ENCODE measurements around the gene TREH. TPM values are rescaled to one million over a fixed set of nuclear protein-coding genes. Genes with fewer than 3 reads are reported as not detected.

The TREH gene
- total RNA-seq, 1 experiment from 2014 or later = 0.15 TPM

DNA sequence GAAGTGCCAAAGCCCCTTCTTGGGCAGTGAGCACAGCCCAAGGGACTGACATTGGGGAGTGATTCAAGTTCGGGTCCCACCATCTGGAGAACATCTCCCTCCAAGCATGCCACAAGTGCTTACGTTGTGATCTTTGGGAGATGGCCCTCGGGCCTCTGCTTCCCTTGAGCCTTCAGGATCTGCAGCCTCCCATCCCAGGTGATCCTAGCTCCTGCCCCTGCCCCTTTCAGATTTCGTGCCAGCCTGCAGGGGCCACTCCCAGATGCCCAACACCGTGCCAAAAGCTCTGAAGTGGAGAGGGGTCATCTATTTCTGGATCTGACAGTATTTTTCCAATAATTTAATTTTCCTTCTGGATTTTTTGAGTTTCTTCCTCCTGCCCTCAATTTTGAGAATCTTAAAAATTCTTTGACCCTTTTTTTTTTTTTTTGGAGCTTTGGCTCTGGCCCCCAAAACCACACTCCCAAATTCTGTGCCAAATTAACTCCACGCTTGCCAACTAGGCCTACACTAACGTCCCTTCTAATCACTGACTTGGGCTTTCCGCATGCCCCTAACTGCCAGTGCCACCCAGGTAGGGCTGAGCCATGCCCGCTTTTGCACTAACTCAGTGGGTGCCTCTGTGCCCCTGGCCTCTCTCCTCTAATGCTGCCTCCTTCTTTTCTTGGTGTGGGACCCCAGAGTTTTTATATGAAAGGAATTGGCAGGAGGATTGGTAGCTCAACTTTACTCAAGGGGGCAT is 46.7 kb downstream of the TREH start (continued):
- TF ChIP-seq, protein P1, sequence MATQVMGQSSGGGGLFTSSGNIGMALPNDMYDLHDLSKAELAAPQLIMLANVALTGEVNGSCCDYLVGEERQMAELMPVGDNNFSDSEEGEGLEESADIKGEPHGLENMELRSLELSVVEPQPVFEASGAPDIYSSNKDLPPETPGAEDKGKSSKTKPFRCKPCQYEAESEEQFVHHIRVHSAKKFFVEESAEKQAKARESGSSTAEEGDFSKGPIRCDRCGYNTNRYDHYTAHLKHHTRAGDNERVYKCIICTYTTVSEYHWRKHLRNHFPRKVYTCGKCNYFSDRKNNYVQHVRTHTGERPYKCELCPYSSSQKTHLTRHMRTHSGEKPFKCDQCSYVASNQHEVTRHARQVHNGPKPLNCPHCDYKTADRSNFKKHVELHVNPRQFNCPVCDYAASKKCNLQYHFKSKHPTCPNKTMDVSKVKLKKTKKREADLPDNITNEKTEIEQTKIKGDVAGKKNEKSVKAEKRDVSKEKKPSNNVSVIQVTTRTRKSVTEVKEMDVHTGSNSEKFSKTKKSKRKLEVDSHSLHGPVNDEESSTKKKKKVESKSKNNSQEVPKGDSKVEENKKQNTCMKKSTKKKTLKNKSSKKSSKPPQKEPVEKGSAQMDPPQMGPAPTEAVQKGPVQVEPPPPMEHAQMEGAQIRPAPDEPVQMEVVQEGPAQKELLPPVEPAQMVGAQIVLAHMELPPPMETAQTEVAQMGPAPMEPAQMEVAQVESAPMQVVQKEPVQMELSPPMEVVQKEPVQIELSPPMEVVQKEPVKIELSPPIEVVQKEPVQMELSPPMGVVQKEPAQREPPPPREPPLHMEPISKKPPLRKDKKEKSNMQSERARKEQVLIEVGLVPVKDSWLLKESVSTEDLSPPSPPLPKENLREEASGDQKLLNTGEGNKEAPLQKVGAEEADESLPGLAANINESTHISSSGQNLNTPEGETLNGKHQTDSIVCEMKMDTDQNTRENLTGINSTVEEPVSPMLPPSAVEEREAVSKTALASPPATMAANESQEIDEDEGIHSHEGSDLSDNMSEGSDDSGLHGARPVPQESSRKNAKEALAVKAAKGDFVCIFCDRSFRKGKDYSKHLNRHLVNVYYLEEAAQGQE (IDR thresholded peaks at IDR 0.05; ENCODE audit: low read depth) = no peak
- no peak for TF ChIP-seq ZFX (IDR thresholded peaks at IDR 0.05)
- TF ChIP-seq EZH2 (IDR thresholded peaks at IDR 0.05) = no peak
- TF ChIP-seq, protein P2, sequence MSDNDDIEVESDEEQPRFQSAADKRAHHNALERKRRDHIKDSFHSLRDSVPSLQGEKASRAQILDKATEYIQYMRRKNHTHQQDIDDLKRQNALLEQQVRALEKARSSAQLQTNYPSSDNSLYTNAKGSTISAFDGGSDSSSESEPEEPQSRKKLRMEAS (IDR thresholded peaks at IDR 0.05) = no peak
- no peak for TF ChIP-seq RAD21 (IDR thresholded peaks at IDR 0.05; ENCODE audit: low read depth)

DNA sequence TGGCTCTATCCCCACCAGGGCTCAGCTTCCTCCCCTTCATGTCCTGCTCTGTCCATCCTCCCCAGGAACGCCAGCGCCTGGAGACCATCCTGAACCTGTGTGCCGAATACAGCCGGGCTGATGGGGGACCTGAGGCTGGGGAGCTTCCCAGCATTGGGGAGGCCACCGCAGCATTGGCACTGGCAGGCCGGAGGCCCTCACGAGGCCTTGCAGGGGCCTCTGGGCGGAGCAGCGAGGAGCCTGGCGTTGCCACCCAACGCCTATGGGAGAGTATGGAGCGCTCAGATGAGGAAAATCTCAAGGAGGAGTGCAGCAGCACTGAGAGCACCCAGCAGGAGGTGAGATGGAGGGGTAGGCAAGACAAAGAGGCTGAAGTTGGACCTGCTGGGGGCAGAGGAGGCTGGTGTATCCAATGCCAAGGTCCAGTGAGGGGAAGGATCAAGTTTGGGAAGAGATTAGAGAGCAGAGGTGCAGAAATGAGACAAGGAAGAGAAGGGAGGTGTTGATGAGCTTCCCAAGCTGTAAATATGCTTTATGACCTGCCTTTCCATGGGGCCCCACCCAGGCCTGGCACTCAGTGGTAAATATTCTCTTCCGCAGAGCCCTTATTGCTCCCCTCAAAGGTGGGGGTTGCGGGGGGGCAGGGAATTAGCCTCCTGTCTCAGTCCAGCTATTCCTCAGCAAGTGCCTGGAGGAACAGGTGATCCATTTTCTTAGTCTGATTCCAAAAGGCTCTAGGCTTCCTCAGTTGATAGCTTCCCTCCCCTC is 48.1 kb downstream of the TREH start:
- no peak overlapping the region for H3K27ac ChIP-seq (ENCODE audit: low read depth, low read length)
- no peaks in the 10 kb centered on the region for H3K9me2 ChIP-seq (ENCODE audit: insufficient read depth)
- H3K9ac ChIP-seq (ENCODE audit: low read length) = no peak overlapping the region
- CTCF ChIA-PET = interaction anchor here (1.1 kb wide), 1 partner anchor 36 kb away, joined by 3 read pairs; no protein-coding TSS in a partner anchor
- H3K9me3 ChIP-seq (ENCODE audit: control insufficient read depth in 1 of 2, insufficient read depth in 1 of 2, low read depth in 1 of 2, low read length in 2 of 2) = no peaks in the 10 kb centered on the region
- H3K79me2 ChIP-seq (ENCODE audit: insufficient read depth, low read length) = no peaks in the 10 kb centered on the region
- DNase-seq (ENCODE audit: low read depth, low spot score) = no peak
- no peak for ATAC-seq
- H2AFZ ChIP-seq (ENCODE audit: low read depth, low read length, poor library complexity, severe bottlenecking) = no peak overlapping the region
- H3K27me3 ChIP-seq (ENCODE audit: insufficient read depth, low read length) = no peaks in the 10 kb centered on the region
- intact Hi-C loops (cut with micrococcal nuclease) = no loop called here
- H3K4me3 ChIP-seq (replicated peaks in 1 of 2; ENCODE audit: low read depth in 1 of 2, low read length in 2 of 2) = no peak overlapping the region
- H4K20me1 ChIP-seq (ENCODE audit: insufficient read depth) = no peaks in the 10 kb centered on the region
- BruUV-seq (replicated peaks) = no TSS peak
- H3K4me1 ChIP-seq (ENCODE audit: control insufficient read depth in 1 of 2, insufficient read depth in 2 of 2, low read length in 2 of 2) = peaks cover 9 to 35% of the 10 kb centered on the region in 2 experiments; a peak in 3 of 4 replicates
- RAD21 ChIA-PET (ENCODE audit: low non-redundant PET in 1 of 2, low total read pairs in 2 of 2, uncharacterized antibody in 2 of 2, unreplicated experiment in 2 of 2) = interaction anchor here in 1 of 2 experiments (1.2 kb wide), 1 partner anchor 8 kb away, joined by 5 read pairs; no protein-coding TSS in a partner anchor
- no peak overlapping the region for H3K4me2 ChIP-seq (ENCODE audit: low read length)
- POLR2A ChIA-PET = interaction anchor here (1.9 kb wide), 1 partner anchor 9 kb away, joined by 9 read pairs; no protein-coding TSS in a partner anchor
- peaks cover 5 to 19% of the 10 kb centered on the region in 2 experiments; a peak in 2 of 4 replicates for H3K36me3 ChIP-seq (ENCODE audit: control insufficient read depth in 1 of 2, insufficient read depth in 2 of 2, low read length in 2 of 2)
- TF ChIP-seq, protein P3, sequence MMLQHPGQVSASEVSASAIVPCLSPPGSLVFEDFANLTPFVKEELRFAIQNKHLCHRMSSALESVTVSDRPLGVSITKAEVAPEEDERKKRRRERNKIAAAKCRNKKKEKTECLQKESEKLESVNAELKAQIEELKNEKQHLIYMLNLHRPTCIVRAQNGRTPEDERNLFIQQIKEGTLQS (IDR thresholded peaks at IDR 0.05) = no peak
- TF ChIP-seq RAD21 (IDR thresholded peaks at IDR 0.05; ENCODE audit: low read depth) = no peak
- no peak for TF ChIP-seq ZFX (IDR thresholded peaks at IDR 0.05)
- TF ChIP-seq, protein P4, sequence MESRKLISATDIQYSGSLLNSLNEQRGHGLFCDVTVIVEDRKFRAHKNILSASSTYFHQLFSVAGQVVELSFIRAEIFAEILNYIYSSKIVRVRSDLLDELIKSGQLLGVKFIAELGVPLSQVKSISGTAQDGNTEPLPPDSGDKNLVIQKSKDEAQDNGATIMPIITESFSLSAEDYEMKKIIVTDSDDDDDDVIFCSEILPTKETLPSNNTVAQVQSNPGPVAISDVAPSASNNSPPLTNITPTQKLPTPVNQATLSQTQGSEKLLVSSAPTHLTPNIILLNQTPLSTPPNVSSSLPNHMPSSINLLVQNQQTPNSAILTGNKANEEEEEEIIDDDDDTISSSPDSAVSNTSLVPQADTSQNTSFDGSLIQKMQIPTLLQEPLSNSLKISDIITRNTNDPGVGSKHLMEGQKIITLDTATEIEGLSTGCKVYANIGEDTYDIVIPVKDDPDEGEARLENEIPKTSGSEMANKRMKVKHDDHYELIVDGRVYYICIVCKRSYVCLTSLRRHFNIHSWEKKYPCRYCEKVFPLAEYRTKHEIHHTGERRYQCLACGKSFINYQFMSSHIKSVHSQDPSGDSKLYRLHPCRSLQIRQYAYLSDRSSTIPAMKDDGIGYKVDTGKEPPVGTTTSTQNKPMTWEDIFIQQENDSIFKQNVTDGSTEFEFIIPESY (IDR thresholded peaks at IDR 0.05; ENCODE audit: extremely low read depth, insufficient replicate concordance, low read length) = no peak
- TF ChIP-seq, protein P2 (IDR thresholded peaks at IDR 0.05) = no peak
- TF ChIP-seq, protein P5, sequence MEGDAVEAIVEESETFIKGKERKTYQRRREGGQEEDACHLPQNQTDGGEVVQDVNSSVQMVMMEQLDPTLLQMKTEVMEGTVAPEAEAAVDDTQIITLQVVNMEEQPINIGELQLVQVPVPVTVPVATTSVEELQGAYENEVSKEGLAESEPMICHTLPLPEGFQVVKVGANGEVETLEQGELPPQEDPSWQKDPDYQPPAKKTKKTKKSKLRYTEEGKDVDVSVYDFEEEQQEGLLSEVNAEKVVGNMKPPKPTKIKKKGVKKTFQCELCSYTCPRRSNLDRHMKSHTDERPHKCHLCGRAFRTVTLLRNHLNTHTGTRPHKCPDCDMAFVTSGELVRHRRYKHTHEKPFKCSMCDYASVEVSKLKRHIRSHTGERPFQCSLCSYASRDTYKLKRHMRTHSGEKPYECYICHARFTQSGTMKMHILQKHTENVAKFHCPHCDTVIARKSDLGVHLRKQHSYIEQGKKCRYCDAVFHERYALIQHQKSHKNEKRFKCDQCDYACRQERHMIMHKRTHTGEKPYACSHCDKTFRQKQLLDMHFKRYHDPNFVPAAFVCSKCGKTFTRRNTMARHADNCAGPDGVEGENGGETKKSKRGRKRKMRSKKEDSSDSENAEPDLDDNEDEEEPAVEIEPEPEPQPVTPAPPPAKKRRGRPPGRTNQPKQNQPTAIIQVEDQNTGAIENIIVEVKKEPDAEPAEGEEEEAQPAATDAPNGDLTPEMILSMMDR (IDR thresholded peaks at IDR 0.05 in 2 of 3, conservative IDR thresholded peaks at IDR 0.05 in 1 of 3; ENCODE audit: borderline replicate concordance in 1 of 3, insufficient read depth in 1 of 3, low read depth in 2 of 3, low read length in 2 of 3) = no peak
- no peak for TF ChIP-seq EZH2phosphoT487 (IDR thresholded peaks at IDR 0.05; ENCODE audit: borderline replicate concordance)
- no peak for TF ChIP-seq JUND (IDR thresholded peaks at IDR 0.05)
- TF ChIP-seq ZNF274 (IDR thresholded peaks at IDR 0.05; ENCODE audit: low read depth, low read length) = no peak
- no peak for TF ChIP-seq SRF (IDR thresholded peaks at IDR 0.05; ENCODE audit: low read depth)
- TF ChIP-seq POLR2A (IDR thresholded peaks at IDR 0.05; ENCODE audit: borderline replicate concordance, extremely low read depth, insufficient read depth, insufficient read length) = no peak
